HuH-7.5 (cell line): ENCODE data around the gene PROK1.

Source experiments
- DNase-seq: peaks from one replicate; pipeline ENCODE4 v3.0.0; 2011; ENCODE audit warnings: low spot score

Gene PROK1

DNA sequence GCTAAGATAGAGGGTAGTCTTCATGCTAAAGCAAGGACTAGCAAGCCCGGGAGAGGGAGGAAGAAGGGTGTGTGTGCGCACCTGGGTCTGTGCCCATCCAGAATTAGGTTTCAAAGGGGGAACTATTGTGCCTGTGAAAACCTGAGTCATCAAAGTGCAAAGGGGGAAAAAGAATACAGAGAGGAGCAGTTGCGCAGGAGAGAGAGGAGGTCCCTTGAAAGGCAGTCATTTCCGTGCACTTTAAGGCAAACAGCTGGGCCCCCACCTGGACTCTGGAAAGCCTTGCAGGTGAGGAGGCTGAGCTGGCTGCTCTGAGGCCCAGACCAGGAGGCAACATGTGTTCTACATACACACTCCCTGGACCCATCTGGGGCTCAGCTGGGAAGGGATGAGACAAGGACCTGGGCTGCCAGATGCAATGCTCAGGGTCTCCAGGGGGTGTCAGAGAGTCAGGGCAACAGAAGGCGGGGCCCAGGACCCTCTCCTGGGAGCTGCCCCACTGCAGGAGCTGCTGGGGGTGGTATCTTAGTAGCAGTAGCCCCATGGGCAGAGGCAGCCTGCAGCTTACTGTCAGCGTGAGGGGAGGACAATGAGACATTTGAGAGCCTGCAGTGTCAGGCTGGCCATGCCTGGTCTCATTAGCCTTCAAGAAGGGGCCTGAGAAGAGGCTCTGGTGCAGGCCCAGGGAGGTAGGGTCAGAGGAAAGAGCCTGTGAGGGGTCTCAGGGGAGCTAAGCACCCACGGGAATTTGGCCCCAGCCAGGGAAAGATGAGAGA, 14.3 kb downstream of the PROK1 start:
- DNase-seq = no peak

GRCh38 chr1:110465814-110466380, 14.9 kb downstream of the PROK1 start:
- DNase-seq = no peak

DNA sequence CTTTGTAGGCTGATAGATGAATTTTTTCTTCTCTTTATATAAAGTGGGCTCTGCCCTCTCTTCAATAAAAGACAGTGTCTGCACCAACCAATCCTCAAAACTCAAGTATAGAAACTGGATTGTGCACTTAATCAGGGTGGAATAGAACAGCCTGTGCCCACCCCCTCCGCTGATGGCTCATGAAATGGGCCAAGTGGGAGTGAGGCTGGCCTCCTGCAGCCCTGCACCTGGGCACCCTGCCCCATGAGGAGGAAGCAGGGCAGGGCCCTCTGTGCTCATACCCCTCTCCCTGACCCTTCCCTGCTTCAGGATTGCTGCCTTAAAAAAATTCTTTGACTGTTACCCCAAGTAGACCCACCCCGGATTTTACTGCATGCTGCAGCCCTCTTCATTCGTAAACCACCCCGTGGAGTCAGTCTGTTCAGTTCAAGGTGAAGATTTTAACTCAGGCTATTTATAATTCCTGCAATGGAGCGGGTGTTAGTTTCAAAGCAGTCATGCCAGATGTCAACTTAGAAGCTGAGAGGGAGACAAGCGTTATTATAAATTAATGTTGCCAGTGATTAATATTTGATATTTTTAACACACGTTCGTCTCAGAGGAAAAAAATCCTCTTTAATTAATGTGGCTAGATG, 15.8 kb downstream of the PROK1 start:
- DNase-seq = no peak

DNA sequence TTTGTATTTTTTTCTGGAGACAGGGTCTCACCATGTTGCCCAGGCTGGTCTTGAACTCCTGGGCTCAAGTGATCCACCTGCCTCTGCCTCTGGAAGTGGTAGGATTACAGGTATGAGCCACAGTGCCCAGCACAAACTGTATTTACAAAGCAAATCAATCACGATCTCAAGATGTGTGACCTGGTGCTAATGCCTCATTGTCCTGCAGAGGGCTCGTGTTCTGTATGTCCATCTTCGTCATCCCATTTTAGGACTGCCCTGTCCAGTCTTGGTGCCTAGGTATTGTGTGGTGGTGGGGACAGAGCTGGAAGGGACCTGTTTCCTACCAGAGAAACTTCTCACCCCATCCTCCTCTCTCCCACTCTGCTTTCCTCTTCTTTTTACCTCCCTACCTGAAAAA, 20.2 kb downstream of the PROK1 start:
- DNase-seq = no peak

GRCh38 chr1:110472546-110472945, 21.6 kb downstream of the PROK1 start:
- DNase-seq = no peak

DNA sequence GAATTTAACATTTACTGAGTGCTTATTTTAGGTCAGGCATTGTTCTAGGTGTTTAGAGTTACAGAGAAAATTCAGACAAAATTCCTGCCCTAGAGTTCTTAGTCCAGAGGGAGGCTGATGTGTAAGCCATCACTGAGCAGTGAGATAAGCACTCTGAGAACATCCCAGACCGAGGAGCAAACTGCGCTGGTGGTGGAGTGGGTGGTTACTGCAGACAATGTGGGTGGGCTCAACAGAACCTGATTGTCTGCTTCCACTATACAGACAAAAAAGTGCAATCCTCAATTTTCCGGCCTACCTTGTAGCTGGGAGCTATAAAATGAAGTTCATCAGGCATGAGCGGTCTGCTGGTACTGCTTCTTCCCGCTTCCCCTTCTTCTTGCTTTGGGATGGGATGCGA, 23.5 kb downstream of the PROK1 start:
- no peak for DNase-seq

DNA sequence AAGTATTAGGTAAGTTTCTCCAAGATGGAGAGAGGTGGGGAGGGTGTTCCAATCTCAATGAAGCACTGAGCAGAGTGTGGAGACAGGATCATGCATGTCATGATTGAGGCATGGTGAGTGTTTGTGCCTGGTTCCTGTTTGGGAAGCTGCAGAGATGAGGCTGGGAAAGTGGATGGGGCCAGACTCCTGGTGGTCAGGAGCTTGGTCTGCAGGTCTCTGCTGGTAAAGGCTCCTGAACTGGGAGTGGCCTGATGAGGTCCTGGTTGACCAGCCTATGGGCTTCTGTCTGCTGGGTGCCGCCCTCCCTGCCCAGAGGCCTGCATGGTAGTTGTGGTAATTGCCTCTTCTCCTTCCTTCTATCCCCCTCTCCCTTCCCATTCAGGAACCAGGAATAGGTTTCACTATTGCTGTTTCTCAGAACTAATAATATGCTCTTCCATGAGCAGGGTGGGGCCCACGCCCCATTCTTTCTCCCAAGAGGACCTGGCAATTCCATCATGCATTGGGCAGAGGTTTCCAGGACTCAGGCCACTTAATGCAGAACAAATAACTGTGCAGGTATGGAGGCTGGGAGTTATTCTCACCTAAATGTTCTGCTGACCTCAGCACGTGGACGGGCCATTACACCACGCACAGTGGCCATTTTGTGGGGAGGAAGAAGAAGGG, 24.5 kb downstream of the PROK1 start:
- DNase-seq = no peak

DNA sequence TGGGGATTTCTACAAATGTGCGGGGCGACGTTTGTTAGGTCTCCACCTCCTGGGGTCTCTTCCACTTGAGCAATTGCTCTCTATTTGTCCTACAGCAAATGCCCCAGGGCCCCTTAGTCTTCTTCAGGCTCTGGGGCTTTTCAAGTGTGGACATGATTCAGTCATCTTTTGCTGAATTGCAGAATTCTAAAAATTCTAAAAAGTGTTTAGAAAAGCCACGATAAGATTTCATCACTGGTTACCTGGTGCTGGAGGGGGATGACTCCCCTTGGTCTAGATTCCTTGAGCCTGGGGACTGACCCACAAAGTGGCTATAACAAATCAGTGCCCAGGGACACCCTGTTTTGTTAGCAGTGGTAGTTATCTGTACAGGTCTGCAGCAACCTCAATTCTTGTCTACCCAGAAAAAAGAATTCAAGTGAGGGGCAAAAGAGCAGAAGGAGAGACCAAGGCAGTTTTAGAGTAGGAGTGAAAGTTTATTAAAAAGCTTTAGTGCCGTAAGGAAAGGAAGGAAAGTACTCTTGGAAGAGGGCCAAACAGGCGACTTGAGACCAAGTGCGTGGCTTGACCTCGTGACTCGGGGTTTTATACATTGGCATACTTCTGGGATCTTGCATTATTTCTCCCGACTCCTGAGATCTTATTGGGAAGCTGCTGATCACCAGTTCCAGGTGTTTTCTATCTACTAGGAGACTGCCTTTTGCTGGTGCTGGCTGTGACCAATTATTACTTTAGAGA, 25.2 kb downstream of the PROK1 start:
- DNase-seq = no peak

GRCh38 chr1:110477041-110477440, 26.1 kb downstream of the PROK1 start:
- DNase-seq = no peak

DNA sequence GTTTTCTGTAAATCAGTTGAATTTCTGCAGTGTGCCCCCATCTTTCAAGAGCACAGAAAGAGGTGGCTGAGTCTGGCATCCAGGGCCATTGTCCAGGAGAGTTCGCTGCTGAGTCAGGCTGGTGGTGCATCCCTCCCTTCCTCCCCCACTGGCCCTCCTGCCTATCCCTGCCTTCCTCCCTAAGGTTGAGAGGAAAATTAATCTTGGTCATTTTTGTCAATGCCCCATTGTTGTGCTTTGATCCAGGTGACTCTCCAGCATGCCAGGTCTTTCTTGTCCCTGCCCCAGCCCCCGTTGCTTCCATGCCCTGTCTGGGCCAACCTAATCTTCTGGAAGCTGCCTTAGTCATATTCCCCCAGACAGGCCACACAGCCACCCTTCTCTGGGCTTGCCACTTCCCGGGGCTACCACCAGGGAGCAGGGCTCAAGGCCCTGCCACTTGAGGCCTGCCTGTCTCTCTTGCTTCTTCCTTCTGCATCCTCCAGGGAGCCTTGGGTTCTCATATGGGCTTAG, 26.6 kb downstream of the PROK1 start:
- DNase-seq = no peak

- no peak for DNase-seq
These were observed 27.2 kb downstream of the PROK1 start for GRCh38 chr1:110477967-110478640.

DNA sequence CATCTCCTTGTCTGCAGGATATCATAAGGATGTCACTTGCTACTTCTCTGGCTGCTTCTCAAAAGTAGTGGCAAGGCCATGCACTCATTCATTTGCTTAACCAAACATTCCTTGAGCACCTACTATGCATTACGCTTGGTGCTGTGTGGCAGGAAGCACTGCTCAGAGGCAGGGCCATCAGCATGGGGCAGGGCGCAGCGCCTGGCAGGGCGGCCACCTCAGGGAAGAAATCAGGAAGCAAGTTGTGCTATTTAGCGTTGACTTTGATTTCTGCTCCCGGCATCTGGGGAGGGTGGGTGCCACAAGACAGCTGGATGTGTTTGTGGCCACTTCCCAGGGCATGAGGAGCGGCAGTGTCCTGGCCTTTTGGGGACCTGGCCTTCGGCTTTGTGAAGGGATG, 27.9 kb downstream of the PROK1 start:
- no peak for DNase-seq

- DNase-seq = no peak
These were observed 29.6 kb downstream of the PROK1 start for GRCh38 chr1:110480356-110481096.

DNA sequence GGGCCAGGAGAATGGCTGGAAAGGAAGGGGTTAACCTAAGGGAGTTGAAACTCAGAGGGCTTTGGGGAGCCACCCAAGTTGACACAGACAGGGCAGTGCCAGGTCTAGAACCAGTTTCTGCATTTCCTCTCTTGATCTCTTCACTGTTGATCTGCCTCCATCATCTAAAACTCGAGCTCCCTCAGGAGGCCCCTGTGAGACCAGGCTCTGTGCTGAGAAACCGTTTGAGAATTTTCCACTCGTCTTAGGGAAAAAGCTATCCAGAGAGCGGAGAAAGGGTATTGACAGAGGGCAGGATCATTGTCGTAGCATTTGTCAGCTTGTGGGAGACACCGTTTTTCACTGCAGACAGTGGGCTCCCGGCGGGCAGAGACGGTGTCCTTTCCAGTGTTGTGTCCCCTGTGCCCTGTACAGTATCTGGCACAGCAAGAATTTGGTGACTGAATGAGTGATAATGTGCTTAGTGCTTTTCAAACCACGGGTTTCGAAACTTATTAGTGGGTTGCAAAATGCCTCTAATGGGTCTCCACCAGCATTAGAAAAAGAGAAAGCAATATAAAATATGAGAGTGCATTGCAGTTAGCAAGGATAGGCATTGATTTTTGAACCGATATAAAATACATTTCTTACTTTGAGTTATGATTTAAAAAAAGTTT, 31.1 kb downstream of the PROK1 start:
- DNase-seq = no peak

GRCh38 chr1:110482662-110483307, 31.8 kb downstream of the PROK1 start:
- DNase-seq = no peak

DNA sequence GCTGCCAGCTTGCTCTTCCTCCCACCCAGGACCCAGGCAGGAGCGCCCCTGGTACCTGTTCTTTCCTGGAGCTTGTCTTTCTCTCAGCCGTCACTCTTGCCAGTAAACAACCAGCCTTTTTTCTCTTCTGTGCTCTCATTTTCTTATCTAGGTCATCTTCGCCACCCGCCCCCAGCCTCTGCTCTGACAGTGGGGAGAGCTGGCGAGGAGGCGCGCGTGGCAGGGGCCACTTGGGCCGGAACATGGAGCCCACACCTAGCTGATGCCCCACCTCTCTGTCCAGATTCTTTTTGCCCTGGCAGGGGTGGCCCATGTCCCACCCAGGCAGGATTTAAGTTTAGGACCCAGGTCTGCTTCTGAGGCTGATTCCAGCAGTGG, 32.3 kb downstream of the PROK1 start:
- no peak for DNase-seq

GRCh38 chr1:110484801-110485200, 33.9 kb downstream of the PROK1 start:
- no peak for DNase-seq

DNA sequence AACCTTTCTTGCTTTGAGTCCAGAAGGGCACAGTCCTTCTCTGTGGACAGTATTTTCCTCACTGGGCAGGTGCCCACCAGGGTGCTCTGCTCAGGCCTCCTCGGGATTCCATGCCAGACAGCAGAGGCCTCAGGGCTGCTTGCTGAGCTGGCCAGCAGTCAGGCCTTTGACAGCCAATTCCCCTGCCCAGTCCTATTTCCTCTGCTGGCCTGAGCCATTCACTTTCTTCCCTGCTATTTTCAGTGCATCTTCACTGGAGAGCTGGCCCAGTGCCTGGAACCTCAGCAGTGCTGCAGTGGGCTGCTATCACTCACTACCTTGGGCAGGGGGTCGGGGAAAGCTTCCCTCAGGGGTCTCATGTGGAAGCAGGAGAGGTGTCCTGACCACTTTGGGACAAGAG, 34.8 kb downstream of the PROK1 start:
- no peak for DNase-seq

DNA sequence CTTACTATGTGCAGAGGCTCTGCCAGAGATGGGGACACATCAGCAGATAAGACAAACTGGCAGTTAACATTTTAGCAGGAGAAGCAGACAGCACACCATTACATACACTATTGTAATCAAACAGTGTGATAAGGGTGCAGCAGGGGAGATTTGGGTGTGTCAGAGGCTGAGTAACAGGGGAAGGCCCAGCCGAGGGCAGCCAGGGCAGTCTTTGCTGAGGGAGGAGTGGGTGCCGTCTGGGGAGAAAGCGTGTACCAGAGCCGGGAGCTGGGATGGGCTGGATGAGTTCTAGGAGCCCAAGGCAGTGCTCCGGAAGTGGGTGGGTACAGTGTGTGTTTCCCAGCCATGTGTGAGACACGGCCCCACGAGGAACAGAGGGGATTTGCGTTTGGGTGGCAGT, 36.8 kb downstream of the PROK1 start:
- no peak for DNase-seq

- DNase-seq = no peak
These were observed 37.2 kb downstream of the PROK1 start for GRCh38 chr1:110488161-110488560.
